ENCODE measurements around the gene PCNX2.

DNA sequence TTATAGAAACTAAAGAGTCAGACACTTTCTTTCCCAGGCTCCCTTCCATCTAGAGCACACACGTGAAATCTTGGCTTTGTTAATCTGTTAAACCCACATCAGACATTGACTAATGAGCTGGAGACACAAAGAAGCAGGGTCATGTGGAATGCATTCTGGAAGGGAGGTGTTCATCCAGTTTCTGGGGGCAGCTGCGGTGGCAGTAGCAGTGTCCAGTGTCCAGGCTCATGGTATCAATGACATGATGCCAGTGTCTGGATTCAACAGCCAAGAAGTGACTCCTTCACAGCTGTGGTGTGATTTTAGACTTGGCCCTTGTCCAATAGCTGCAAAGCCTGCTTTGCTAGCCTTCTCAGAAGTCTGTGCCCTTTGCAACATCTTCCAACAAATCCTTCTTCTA is 249.9 kb downstream of the PCNX2 start:
- TF ChIP-seq, protein P1, sequence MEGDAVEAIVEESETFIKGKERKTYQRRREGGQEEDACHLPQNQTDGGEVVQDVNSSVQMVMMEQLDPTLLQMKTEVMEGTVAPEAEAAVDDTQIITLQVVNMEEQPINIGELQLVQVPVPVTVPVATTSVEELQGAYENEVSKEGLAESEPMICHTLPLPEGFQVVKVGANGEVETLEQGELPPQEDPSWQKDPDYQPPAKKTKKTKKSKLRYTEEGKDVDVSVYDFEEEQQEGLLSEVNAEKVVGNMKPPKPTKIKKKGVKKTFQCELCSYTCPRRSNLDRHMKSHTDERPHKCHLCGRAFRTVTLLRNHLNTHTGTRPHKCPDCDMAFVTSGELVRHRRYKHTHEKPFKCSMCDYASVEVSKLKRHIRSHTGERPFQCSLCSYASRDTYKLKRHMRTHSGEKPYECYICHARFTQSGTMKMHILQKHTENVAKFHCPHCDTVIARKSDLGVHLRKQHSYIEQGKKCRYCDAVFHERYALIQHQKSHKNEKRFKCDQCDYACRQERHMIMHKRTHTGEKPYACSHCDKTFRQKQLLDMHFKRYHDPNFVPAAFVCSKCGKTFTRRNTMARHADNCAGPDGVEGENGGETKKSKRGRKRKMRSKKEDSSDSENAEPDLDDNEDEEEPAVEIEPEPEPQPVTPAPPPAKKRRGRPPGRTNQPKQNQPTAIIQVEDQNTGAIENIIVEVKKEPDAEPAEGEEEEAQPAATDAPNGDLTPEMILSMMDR (conservative IDR thresholded peaks at IDR 0.05): no peak
- no peak for TF ChIP-seq ZFX (IDR thresholded peaks at IDR 0.05)

Measured in C4-2B (cell line).